Coronary artery (tissue), 2 donors: ENCODE data around the gene PEPD.

Experiments used
- DNase-seq: peaks from one replicate; pipeline ENCODE4 v3.0.0-alpha.2; 2017; ENCODE audit warnings: low spot score
- H3K27ac ChIP-seq, 2 donors: fragments of 200-600 bp; sonication (generic); one replicate each; pipeline ENCODE4 v1.5.1; 2016 to 2019
- H3K4me3 ChIP-seq: fragments of 200-600 bp; sonication (generic); 2 replicates; pipeline ENCODE4 v1.5.1; 2016; ENCODE audit warnings: mild to moderate bottlenecking, moderate library complexity
- TF ChIP-seq, protein P1 (sequence below): fragments of 200-600 bp; sonication (generic); IDR thresholded peaks from one replicate; pipeline ENCODE4 v1.5.1; 2019; ENCODE audit warnings: antibody characterized with exemption

Gene PEPD

DNA sequence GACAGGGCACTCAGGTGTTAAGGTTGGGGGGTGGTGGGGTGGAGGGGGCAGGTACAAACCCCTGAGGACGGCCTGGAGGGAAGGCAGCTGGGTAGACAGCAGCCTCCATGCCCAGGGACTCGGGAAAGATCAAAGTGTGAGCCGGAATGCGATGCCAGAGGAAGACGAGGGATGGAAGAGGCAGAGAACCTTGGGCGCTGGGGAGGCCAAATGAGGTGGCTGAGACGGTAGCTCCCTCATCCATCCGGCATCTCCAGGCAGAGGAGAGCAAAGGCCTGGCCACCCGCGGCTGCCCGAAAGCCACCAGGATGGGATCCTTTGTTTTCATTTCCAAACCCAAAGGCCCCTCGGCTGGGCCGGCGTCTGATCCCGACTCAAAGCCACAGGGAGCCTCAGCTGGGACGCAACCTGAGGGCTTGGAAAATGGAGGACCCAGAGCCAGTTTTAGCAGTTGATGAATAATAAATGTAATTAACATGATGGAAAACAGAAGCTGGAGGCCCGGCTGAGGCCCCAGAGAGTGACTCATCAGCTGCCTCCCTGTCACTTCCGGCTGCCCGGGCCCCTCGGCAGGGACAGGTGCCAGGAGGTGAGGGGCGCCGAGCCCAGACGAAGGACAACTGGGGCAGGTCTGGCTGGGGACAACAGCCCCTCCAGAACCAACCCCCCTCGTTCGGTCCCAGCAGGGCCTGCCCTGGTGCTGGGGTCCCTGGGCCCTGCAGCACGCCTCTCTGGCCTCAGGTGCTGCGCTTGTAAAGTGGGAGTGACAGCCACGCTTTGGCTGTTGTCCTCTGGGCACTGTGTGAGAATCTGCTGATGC lies 86.5 kb downstream of the PEPD start:
- Histone ChIP-seq H3K27ac (no peak overlapping the region), H3K4me3 (no peak overlapping the region)
- TF ChIP-seq, protein P1, sequence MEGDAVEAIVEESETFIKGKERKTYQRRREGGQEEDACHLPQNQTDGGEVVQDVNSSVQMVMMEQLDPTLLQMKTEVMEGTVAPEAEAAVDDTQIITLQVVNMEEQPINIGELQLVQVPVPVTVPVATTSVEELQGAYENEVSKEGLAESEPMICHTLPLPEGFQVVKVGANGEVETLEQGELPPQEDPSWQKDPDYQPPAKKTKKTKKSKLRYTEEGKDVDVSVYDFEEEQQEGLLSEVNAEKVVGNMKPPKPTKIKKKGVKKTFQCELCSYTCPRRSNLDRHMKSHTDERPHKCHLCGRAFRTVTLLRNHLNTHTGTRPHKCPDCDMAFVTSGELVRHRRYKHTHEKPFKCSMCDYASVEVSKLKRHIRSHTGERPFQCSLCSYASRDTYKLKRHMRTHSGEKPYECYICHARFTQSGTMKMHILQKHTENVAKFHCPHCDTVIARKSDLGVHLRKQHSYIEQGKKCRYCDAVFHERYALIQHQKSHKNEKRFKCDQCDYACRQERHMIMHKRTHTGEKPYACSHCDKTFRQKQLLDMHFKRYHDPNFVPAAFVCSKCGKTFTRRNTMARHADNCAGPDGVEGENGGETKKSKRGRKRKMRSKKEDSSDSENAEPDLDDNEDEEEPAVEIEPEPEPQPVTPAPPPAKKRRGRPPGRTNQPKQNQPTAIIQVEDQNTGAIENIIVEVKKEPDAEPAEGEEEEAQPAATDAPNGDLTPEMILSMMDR = no peak
- no peak for DNase-seq

DNA sequence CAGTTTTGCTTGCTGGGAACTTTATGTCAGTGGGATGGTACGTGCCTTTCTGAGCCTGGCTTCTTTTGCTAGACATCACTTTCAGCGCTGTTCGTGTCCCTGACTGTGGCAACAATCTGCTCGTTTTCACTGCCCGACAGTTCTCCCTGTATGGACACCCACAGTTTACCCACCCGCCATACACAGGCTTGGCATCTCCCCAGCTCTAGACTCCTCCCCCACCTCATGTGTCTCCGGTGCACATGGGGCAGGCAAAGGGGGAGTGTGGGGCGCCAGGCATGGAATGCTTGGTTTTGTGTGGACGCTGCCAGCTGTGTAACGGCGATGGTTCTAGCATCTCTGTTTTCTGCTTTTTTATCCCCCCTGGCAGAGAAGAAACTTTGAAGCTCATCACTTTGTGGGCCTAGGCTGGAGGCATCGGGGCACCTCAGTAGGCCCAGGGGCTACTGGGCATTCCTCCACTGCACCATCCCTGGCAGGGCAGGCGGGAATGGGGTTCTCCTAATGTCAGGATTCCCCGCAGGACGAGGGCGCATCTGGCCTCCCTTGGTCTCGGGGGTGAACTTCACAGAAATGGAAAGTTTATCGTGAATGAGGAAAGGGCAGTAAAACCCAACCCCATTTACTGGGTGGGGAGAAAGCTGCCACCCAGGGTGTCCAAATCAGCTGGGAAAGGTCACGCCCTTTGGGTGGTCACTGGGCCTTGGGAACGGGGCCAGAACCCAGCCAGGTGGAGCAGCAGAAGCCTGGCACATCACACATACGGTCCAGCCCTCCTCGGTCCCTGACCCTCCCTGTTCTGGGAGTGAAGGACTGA lies 87.3 kb downstream of the PEPD start:
- Histone ChIP-seq H3K27ac (no peak overlapping the region), H3K4me3 (no peak overlapping the region)
- DNase-seq = no peak
- TF ChIP-seq, protein P1 = no peak

DNA sequence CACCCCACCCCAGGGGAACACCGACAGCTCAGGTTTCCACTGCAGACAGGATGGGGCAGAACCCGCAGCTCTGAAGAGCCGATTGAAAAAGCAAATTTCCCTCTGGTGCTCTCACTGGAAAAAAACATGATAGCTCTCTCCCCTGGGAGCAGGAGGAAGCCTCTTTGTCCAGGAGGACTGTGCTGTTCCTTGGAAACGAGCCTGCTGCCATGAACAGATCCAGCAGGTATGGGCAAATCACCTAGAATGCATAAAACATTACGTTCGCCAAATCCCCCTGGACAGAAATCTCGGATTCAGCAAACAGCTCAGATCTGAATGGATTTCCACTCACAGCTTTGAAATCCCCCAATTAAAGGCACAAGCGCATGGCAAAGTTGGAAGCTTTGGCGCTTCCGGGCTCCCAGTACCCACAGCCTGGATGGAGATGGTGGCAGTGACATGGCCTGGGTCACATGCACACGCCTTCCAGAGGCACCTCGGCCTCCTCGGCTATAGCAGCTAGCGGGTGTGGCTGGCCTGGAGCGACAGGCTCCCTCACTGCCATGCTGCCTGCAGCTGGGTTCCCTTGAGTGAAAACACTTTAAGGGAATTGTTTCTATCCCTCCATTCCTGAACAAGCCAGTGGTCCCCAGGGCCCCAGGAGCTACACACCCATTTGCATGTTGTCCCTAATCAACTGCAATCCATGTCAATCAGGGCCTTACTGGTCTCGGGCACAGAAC lies 89.0 kb downstream of the PEPD start:
- no peak overlapping the region for H3K4me3 ChIP-seq
- DNase-seq = no peak
- TF ChIP-seq, protein P1 = no peak
- H3K27ac ChIP-seq = no peak overlapping the region

DNA sequence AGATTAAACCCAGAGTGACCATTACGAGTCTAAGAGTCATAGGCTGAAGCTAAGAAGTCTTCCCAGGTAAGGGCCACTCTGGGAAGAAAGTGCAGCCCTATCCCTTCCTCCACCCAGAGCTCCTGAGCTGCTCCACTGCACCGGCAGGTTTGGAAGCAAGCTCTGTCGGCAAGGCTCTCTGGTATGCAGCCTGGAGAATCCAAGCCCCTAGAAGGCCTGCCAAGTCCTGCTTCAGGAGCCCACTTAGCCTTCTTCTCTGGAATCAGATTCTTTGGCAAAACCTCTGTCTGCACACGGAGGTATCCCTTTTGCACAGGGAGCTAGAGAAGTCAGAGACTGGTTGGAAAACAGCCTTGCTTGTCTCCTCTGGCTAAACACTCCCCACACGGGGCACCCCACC lies 89.6 kb downstream of the PEPD start:
- no peak for DNase-seq
- Histone ChIP-seq H3K27ac (no peak overlapping the region), H3K4me3 (no peak overlapping the region)
- TF ChIP-seq, protein P1 = no peak

DNA sequence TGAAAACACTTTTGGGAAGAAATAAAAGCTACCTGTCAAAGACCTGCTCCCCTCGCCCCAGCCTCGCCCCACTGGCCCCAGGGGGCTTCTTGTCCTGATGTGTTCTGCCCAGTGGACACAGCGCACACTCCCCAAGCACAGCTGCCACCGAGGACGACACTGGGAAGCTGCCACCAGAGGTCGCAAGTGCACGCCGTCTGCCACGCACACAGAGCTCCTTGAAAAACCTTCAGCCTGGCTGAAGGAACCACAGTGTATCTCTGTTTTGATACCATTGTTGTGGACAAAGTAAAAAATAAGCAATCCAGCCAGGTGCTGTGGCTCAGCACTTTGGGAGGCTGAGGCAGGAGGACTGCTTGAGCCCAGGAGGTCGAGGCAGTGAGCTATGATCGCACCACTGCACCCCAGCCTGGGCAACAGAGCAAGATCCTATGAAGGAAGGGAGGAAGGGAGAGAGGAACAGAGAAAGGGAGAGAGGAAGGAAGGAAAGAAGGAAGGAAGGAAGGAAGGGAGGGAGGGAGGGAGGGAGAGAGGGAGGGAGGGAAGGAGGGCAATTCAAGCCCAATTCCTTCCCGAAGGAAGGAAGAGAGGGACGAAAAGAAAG lies 90.8 kb downstream of the PEPD start:
- TF ChIP-seq, protein P1 = peak; percentile 39
- Histone ChIP-seq H3K4me3 (no peak overlapping the region), H3K27ac (no peak overlapping the region)
- DNase-seq = no peak

DNA sequence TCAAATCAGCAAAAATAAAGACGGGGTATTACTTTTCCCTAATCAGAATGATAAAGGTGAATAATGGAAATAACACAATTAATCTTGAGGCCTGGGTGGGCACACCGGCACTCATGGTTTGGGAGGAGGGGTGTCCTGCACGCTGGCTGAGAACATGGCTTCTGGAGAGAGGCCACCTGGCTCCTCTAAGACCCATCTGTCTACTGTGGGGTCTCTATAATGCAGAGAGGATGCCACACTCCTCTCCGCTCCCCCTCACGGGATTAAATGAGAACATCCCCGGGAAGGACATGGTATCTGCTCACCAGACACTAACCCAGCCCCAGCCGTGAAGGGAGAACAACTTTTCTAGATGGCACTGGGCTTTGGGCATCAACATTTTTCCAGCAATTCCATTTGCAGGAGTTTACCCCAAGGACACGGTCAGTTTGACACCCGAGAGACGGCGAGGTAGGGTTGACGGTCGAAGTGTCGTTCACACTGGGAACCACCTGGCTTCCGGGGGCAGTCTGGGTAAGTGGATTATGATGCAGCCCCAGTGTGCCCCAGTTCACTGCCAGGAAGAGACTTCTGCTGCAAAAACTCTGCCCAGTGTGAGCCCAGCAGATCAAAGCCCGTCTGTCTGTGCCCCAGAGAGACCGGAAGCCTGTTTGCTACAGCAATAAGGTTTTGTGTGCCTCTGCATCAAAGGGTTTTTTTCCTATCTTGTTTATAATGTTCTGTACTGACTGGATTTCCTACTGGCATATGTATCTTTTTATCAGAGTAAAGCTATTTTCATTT lies 91.5 kb downstream of the PEPD start:
- Histone ChIP-seq H3K27ac (no peak overlapping the region), H3K4me3 (no peak overlapping the region)
- DNase-seq = no peak
- TF ChIP-seq, protein P1 = no peak
